Choroid plexus epithelial cell (primary cell): ENCODE results near the gene FCRL1.

Source experiments
- DNase-seq: peaks from one replicate; pipeline ENCODE4 v3.0.0-alpha.2; 2010; ENCODE audit warnings: low read depth
- H3K4me3 ChIP-seq: 2 replicates; pipeline ENCODE4 v1.5.1; 2011; ENCODE audit warnings: low read depth, mild to moderate bottlenecking, control low read depth, low read length, moderate library complexity
- TF ChIP-seq, protein P1 (sequence below): conservative IDR thresholded peaks from 2 replicates; pipeline ENCODE4 v1.5.1; 2011; ENCODE audit warnings: low read depth, mild to moderate bottlenecking, control low read depth, inconsistent platforms, low read length, moderate library complexity

The FCRL1 gene

DNA sequence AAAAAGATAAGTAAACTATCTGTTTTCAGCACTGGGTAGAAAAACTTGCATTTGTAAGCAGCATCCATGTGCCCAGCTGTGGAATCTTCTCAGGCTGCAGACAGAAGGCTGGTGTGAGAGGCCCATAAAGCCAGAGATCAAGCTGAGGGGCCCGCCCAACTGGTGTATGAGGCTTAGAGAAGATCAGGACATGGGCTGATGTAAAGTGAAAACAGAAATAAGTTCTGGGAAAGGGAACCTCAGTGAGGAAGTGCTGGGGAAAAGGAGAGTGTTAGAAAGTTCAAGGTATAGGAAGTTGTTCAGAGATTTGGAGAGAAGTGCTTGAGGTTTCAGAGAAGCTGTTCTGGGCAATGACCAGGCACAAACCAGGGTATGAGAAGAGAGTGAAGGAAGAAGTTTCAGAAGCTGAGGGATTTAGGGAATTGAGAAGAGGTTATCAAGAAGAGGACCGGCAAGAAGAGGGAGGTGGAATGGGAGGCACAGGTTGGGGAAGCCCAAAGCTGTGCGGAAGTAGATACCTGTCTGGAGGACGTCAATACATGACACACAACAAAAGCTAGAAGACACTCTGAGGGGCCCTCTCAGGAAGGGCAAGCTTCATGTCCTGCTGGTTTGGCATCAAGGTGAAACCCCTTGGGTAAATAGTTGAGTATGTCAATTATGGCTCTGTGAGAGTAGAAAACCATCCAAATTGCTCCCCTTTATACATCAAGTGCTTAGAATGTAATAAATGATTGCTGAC lies 24.3 kb upstream of the FCRL1 start:
- TF ChIP-seq, protein P1, sequence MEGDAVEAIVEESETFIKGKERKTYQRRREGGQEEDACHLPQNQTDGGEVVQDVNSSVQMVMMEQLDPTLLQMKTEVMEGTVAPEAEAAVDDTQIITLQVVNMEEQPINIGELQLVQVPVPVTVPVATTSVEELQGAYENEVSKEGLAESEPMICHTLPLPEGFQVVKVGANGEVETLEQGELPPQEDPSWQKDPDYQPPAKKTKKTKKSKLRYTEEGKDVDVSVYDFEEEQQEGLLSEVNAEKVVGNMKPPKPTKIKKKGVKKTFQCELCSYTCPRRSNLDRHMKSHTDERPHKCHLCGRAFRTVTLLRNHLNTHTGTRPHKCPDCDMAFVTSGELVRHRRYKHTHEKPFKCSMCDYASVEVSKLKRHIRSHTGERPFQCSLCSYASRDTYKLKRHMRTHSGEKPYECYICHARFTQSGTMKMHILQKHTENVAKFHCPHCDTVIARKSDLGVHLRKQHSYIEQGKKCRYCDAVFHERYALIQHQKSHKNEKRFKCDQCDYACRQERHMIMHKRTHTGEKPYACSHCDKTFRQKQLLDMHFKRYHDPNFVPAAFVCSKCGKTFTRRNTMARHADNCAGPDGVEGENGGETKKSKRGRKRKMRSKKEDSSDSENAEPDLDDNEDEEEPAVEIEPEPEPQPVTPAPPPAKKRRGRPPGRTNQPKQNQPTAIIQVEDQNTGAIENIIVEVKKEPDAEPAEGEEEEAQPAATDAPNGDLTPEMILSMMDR, result no peak
- DNase-seq, result no peak
- H3K4me3 ChIP-seq, result no peak overlapping the region

DNA sequence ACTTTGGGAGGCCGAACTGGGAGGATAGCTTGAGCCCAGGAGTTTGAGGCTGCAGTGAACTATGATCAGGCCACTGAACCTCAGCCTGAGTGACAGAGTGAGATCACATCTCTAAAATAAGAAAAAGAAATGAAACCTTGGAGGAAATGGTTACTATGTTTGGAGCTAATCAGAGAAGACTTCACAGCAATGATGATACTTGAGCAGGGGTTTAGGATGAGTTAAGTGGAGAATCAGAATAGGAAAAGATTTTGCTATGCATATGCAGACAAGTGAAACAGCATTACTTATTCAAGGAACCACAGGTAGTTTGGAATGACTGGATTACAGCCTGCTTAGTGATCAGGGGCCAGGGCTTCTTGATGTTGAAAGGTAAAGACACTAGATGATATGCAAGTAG lies 23.0 kb upstream of the FCRL1 start:
- TF ChIP-seq, protein P1, result no peak

GRCh38 chr1:157841708-157842107 lies 21.8 kb upstream of the FCRL1 start, which contains the start of gene CD5L:
CD5L (minus strand) TSS chr1:157841808; CDS start chr1:157841701, 107 bp downstream.
- H3K4me3 ChIP-seq, result no peak within 1 kb of the TSS
- DNase-seq, result no peak
- TF ChIP-seq, protein P1, result no peak

More for the DNA sequence above, 23.0 kb upstream of the FCRL1 start:
- no peak for DNase-seq
- H3K4me3 ChIP-seq, result no peak overlapping the region

- TF ChIP-seq, protein P1, result no peak
- DNase-seq, result no peak
- H3K4me3 ChIP-seq, result no peak overlapping the region
Measured at GRCh38 chr1:157838966-157839365, 19.0 kb upstream of the FCRL1 start.

DNA sequence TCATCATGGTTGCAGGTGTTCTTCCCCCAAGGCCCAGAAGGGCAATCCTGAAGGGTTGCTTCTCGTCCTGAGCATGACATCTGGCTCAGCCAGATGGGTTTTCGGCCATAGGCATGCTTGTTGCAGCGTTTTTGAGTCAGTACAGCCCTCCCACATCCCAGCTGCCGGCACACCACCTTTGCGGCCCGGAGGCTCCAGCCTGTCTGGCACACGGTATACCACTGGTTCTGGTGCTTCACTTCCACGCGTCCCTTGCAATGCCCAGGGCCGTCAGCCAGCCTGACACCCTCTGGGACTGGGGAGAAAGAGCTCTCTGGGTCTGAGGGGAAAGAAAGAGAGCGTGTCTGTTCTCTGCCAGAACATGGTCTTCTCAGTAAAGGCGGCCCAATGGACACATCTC lies 14.5 kb upstream of the FCRL1 start:
- TF ChIP-seq, protein P1, result no peak
- no peak overlapping the region for H3K4me3 ChIP-seq
- DNase-seq, result no peak

- no peak for DNase-seq
- no peak overlapping the region for H3K4me3 ChIP-seq
- TF ChIP-seq, protein P1, result no peak
Measured at GRCh38 chr1:157833145-157833544, 13.2 kb upstream of the FCRL1 start.
